NCI-H2171 (cell line): ENCODE measurements around the gene GOSR2.

ENCODE experiments used
- DNase-seq: peaks from one replicate; lab custom pipeline; 2025; lab: John Stamatoyannopoulos, UW

GOSR2 gene

DNA sequence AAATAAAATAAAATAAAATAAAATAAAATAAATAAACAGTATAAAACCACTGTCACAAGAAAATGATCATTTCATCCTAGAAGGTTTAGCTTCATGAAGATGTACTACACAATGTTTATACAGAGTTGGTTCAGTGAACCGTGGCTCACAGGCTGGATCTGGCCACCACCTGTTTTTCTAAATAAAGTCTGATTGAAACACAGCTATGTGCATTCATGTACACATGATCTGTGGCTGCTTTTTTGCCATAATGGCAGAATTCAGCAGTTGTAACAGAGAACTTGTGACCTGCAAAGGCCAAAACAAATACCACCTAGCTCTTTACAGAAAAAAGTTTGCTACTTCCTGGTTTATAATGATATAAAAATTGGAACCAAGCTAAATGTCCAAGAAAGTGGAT, 68.7 kb downstream of the GOSR2 start:
- DNase-seq: no peak
